ENCODE results near the gene UBE2O. TPM values are rescaled to one million over a fixed set of nuclear protein-coding genes. Genes with fewer than 3 reads are reported as not detected.

Gene UBE2O
- total and polyA plus RNA-seq, 2 experiments from 2014 or later: 30.4 to 79.4 TPM

- Mint-ChIP-seq H3K4me1 (peaks cover 55% of the 10 kb centered on the region), H3K9me3 (no peaks in the 10 kb centered on the region; the same call in 2 of the 3 replicates), H3K27ac (peak overlapping the region; percentile 31; the same call in 1 of the 2 replicates), H3K36me3 (ENCODE audit: low read depth) (peaks cover 10% of the 10 kb centered on the region), H3K27me3 (ENCODE audit: insufficient read depth, low read depth, poor library complexity) (peaks cover 2% of the 10 kb centered on the region), H3K4me3 (no peak overlapping the region; the same call in 2 of the 3 replicates)
- Histone ChIP-seq H3K4me1 (ENCODE audit: insufficient read depth) (peaks cover 53% of the 10 kb centered on the region), H3K9me2 (ENCODE audit: insufficient read depth) (no peaks in the 10 kb centered on the region), H3K27ac (ENCODE audit: low read depth) (peak overlapping the region; percentile 1; the same call in 1 of the 2 replicates), H4K20me1 (replicated peaks; ENCODE audit: insufficient read depth) (peaks cover 59% of the 10 kb centered on the region), H2AFZ (no peak overlapping the region), H3K79me2 (replicated peaks; ENCODE audit: insufficient read depth) (peaks cover 95% of the 10 kb centered on the region), H3F3A (replicated peaks; ENCODE audit: low read depth) (no peaks in the 10 kb centered on the region), H3K36me3 (ENCODE audit: insufficient read depth) (no peaks in the 10 kb centered on the region), H3K4me3 (no peak overlapping the region), H3K4me2 (0 out of 2 replicates have a peak overlapping the region, but pooled peaks have one; percentile 18), H3K27me3 (ENCODE audit: insufficient read depth) (no peaks in the 10 kb centered on the region)
- no peak for ATAC-seq
- TF ChIP-seq STAT1 (IDR thresholded peaks at IDR 0.05; ENCODE audit: unreplicated experiment) (no peak), ZNF331 (CRISPR knock-in tag; IDR thresholded peaks at IDR 0.05; ENCODE audit: low read depth) (no peak), EZH2 (IDR thresholded peaks at IDR 0.05; ENCODE audit: low read depth, unreplicated experiment) (no peak), POLR2AphosphoS5 (IDR thresholded peaks at IDR 0.05; ENCODE audit: low read depth) (no peak), NANOG (IDR thresholded peaks at IDR 0.05; ENCODE audit: borderline replicate concordance) (no peak), ZNF462 (CRISPR knock-in tag; IDR thresholded peaks at IDR 0.05) (no peak), JUNB (IDR thresholded peaks at IDR 0.05; ENCODE audit: unreplicated experiment) (no peak), CREB1 (CRISPR knock-in tag; IDR thresholded peaks at IDR 0.05; ENCODE audit: low read depth) (no peak), EZH2phosphoT487 (IDR thresholded peaks at IDR 0.05; ENCODE audit: unreplicated experiment) (no peak), REST (IDR thresholded peaks at IDR 0.05; ENCODE audit: unreplicated experiment) (no peak), ZNF114 (CRISPR knock-in tag; IDR thresholded peaks at IDR 0.05) (no peak)
- TF ChIP-seq, protein P1, sequence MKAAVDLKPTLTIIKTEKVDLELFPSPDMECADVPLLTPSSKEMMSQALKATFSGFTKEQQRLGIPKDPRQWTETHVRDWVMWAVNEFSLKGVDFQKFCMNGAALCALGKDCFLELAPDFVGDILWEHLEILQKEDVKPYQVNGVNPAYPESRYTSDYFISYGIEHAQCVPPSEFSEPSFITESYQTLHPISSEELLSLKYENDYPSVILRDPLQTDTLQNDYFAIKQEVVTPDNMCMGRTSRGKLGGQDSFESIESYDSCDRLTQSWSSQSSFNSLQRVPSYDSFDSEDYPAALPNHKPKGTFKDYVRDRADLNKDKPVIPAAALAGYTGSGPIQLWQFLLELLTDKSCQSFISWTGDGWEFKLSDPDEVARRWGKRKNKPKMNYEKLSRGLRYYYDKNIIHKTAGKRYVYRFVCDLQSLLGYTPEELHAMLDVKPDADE (IDR thresholded peaks at IDR 0.05): no peak
- TF ChIP-seq, protein P2, sequence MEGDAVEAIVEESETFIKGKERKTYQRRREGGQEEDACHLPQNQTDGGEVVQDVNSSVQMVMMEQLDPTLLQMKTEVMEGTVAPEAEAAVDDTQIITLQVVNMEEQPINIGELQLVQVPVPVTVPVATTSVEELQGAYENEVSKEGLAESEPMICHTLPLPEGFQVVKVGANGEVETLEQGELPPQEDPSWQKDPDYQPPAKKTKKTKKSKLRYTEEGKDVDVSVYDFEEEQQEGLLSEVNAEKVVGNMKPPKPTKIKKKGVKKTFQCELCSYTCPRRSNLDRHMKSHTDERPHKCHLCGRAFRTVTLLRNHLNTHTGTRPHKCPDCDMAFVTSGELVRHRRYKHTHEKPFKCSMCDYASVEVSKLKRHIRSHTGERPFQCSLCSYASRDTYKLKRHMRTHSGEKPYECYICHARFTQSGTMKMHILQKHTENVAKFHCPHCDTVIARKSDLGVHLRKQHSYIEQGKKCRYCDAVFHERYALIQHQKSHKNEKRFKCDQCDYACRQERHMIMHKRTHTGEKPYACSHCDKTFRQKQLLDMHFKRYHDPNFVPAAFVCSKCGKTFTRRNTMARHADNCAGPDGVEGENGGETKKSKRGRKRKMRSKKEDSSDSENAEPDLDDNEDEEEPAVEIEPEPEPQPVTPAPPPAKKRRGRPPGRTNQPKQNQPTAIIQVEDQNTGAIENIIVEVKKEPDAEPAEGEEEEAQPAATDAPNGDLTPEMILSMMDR (conservative IDR thresholded peaks at IDR 0.05; ENCODE audit: low read depth in 2 of 2): no peak
- DNase-seq (ENCODE audit: low spot score): no peak
Measured at GRCh38 chr17:76427501-76428231, 25.3 kb downstream of the UBE2O start.

Data from GM23338 (cell line).